Caco-2 (cell line): Measurements from ENCODE around the gene FARP1. TPM values are rescaled to one million over a fixed set of nuclear protein-coding genes. Genes with fewer than 3 reads are reported as not detected.

Source experiments
- BruUV-seq: library from RNA; stranded (reverse); fragments of 400-500 nt; replicated peaks from 2 replicates; lab custom pipeline; 2021; lab: Mats Ljungman, UMichigan
- CTCF ChIA-PET: fragments of 300-600 bp; sonication (Branson Sonifier 250); formaldehyde crosslinking; loops from one replicate; lab custom pipeline; 2022; ENCODE audit warnings: antibody characterized with exemption; lab: Charles Lee
- POLR2A ChIA-PET: fragments of 300-600 bp; sonication (Branson Sonifier 250); formaldehyde crosslinking; loops from one replicate; lab custom pipeline; 2022; ENCODE audit warnings: antibody characterized with exemption; lab: Charles Lee
- DNase-seq, 2 experiments: peaks; one replicate each; pipeline versions ENCODE4 v3.0.0 to v3.0.0-alpha.2; 2020 to 2022
- H3K27me3 ChIP-seq: replicated peaks from 2 replicates; pipeline ENCODE4 v1.6.0; 2011; ENCODE audit warnings: low read length; ENCODE audit not compliant: control insufficient read depth, insufficient read depth
- H3K36me3 ChIP-seq: 2 replicates; pipeline ENCODE4 v1.5.1; 2011; ENCODE audit warnings: low read length; ENCODE audit not compliant: control insufficient read depth, insufficient read depth
- H3K4me1 ChIP-seq: fragments of 250-450 bp; sonication (Bioruptor Pico); 2 replicates; pipeline ENCODE4 v1.5.1; 2020; ENCODE audit warnings: mild to moderate bottlenecking
- H3K4me3 ChIP-seq: 2 replicates; pipeline ENCODE4 v1.5.1; 2011; ENCODE audit warnings: low read depth, mild to moderate bottlenecking, control low read depth, low read length
- H3K9me3 ChIP-seq: fragments of 250-450 bp; sonication (Bioruptor Pico); 2 replicates; pipeline ENCODE4 v1.5.1; 2020; ENCODE audit warnings: mild to moderate bottlenecking, moderate library complexity
- H3K27ac Mint-ChIP-seq: one replicate; pipeline ENCODE4 v1.8.0; 2022; ENCODE audit warnings: mixed read lengths; ENCODE audit not compliant: unreplicated experiment
- H3K27me3 Mint-ChIP-seq: one replicate; pipeline ENCODE4 v1.8.0; 2022; ENCODE audit warnings: mixed read lengths; ENCODE audit not compliant: insufficient read depth, unreplicated experiment
- H3K36me3 Mint-ChIP-seq: one replicate; pipeline ENCODE4 v1.8.0; 2022; ENCODE audit warnings: mild to moderate bottlenecking, mixed read lengths; ENCODE audit not compliant: insufficient read depth, unreplicated experiment
- H3K4me1 Mint-ChIP-seq: one replicate; pipeline ENCODE4 v1.8.0; 2022; ENCODE audit warnings: low read depth, mixed read lengths; ENCODE audit not compliant: unreplicated experiment
- H3K4me3 Mint-ChIP-seq: one replicate; pipeline ENCODE4 v1.8.0; 2022; ENCODE audit warnings: mild to moderate bottlenecking, moderate library complexity, mixed read lengths; ENCODE audit not compliant: unreplicated experiment
- H3K9me3 Mint-ChIP-seq: one replicate; pipeline ENCODE4 v1.8.0; 2022; ENCODE audit warnings: mixed read lengths; ENCODE audit not compliant: unreplicated experiment
- intact Hi-C: fragments of 100-400 bp; cut with micrococcal nuclease; formaldehyde crosslinking; loops from one replicate; pipeline ENCODE4 v1.10.0; 2022; ENCODE audit not compliant: unreplicated experiment
- total RNA-seq: library from RNA; stranded (reverse); gene quantifications from 2 replicates; pipeline ENCODE4 v1.2.3, GENCODE V29; 2022
- TF ChIP-seq, protein P1 (sequence below), 2 experiments: fragments of 200-600 bp in 1 of 2; IDR thresholded peaks; 1 replicate in 1 of 2; 2 replicates in 1 of 2; pipeline versions ENCODE4 v1.5.1 to v1.8.0; 2011 to 2022; ENCODE audit warnings: antibody characterized with exemption in 1 of 2, control low read depth in 1 of 2, inconsistent platforms in 1 of 2, low read depth in 1 of 2, low read length in 1 of 2, mild to moderate bottlenecking in 1 of 2, moderate library complexity in 1 of 2; ENCODE audit not compliant: insufficient read depth in 1 of 2, severe bottlenecking in 1 of 2, unreplicated experiment in 1 of 2

Gene FARP1
- total RNA-seq, 1 experiment from 2014 or later = 189 TPM

DNA sequence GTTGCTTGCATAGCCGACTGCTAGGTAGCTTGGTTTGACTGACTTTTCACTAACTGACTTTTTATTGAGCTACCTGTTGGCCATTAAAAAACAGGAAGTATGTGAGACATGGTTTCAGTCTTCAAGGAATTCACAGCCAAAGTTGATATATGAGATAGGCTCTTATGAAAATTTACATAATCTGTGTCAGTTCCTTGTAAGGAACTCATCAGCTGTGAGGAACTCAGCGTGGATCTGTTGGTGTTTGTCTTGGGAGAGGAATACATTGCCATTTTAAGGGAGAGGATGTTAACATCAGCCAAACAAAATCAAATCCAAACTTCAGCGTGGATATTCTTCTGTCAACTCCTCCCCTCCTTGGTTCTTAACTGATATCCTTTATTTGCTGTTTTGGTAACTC, 32.1 kb downstream of the FARP1 start:
- DNase-seq = no peak
- peaks cover 1% of the 10 kb centered on the region for H3K36me3 ChIP-seq
- H3K4me3 ChIP-seq = no peak overlapping the region
- Mint-ChIP-seq H3K4me1 (peaks cover 36% of the 10 kb centered on the region), H3K27ac (no peak overlapping the region), H3K9me3 (no peaks in the 10 kb centered on the region), H3K36me3 (peaks cover 17% of the 10 kb centered on the region), H3K4me3 (no peak overlapping the region), H3K27me3 (no peaks in the 10 kb centered on the region)
- no TSS peak for BruUV-seq
- intact Hi-C loops = loop anchor here (10.0 kb wide), 1 partner anchor 90 kb away; no protein-coding TSS in a partner anchor
- TF ChIP-seq, protein P1, sequence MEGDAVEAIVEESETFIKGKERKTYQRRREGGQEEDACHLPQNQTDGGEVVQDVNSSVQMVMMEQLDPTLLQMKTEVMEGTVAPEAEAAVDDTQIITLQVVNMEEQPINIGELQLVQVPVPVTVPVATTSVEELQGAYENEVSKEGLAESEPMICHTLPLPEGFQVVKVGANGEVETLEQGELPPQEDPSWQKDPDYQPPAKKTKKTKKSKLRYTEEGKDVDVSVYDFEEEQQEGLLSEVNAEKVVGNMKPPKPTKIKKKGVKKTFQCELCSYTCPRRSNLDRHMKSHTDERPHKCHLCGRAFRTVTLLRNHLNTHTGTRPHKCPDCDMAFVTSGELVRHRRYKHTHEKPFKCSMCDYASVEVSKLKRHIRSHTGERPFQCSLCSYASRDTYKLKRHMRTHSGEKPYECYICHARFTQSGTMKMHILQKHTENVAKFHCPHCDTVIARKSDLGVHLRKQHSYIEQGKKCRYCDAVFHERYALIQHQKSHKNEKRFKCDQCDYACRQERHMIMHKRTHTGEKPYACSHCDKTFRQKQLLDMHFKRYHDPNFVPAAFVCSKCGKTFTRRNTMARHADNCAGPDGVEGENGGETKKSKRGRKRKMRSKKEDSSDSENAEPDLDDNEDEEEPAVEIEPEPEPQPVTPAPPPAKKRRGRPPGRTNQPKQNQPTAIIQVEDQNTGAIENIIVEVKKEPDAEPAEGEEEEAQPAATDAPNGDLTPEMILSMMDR (IDR thresholded peaks at IDR 0.05; ENCODE audit: insufficient read depth in 1 of 2, low read depth in 1 of 2, low read length in 1 of 2, severe bottlenecking in 1 of 2, unreplicated experiment in 1 of 2) = no peak
- H3K9me3 ChIP-seq = no peaks in the 10 kb centered on the region
- POLR2A ChIA-PET = no interaction called here
- CTCF ChIA-PET = no interaction called here
- peaks cover 60% of the 10 kb centered on the region for H3K4me1 ChIP-seq
- no peaks in the 10 kb centered on the region for H3K27me3 ChIP-seq

DNA sequence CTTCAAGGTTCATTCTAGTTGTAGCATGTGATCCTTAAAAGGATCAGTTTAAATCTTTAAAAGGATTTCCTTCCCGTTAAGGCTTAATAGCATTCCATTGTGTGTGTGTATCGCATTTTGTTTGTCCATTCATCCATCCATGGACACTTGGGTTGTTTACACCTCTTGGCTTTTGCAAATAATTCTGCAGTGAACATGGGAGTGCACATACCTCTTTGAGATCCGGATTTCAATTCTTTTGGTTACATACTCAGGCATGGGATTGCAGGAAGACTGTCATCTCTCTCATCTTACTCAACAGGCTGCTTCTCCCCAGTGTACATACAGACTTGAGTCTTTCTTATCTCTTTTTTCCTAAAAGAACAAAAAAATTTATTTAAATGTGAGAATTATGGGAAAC, 32.9 kb downstream of the FARP1 start:
- Histone ChIP-seq H3K9me3 (no peaks in the 10 kb centered on the region), H3K36me3 (peaks cover 1% of the 10 kb centered on the region), H3K27me3 (no peaks in the 10 kb centered on the region), H3K4me3 (no peak overlapping the region), H3K4me1 (peaks cover 56% of the 10 kb centered on the region)
- Mint-ChIP-seq H3K27me3 (no peaks in the 10 kb centered on the region), H3K4me3 (no peak overlapping the region), H3K4me1 (peaks cover 43% of the 10 kb centered on the region), H3K9me3 (no peaks in the 10 kb centered on the region), H3K27ac (no peak overlapping the region), H3K36me3 (peaks cover 17% of the 10 kb centered on the region)
- no peak for DNase-seq
- ChIA-PET POLR2A (no interaction called here), CTCF (interaction anchor here (0.7 kb wide), 1 partner anchor 142 kb away, joined by 3 read pairs; no protein-coding TSS in a partner anchor)
- intact Hi-C loops = loop anchor here (10.0 kb wide), 1 partner anchor 89 kb away; no protein-coding TSS in a partner anchor
- TF ChIP-seq, protein P1 (IDR thresholded peaks at IDR 0.05; ENCODE audit: insufficient read depth in 1 of 2, low read depth in 1 of 2, low read length in 1 of 2, severe bottlenecking in 1 of 2, unreplicated experiment in 1 of 2) = no peak
- BruUV-seq = no TSS peak

DNA sequence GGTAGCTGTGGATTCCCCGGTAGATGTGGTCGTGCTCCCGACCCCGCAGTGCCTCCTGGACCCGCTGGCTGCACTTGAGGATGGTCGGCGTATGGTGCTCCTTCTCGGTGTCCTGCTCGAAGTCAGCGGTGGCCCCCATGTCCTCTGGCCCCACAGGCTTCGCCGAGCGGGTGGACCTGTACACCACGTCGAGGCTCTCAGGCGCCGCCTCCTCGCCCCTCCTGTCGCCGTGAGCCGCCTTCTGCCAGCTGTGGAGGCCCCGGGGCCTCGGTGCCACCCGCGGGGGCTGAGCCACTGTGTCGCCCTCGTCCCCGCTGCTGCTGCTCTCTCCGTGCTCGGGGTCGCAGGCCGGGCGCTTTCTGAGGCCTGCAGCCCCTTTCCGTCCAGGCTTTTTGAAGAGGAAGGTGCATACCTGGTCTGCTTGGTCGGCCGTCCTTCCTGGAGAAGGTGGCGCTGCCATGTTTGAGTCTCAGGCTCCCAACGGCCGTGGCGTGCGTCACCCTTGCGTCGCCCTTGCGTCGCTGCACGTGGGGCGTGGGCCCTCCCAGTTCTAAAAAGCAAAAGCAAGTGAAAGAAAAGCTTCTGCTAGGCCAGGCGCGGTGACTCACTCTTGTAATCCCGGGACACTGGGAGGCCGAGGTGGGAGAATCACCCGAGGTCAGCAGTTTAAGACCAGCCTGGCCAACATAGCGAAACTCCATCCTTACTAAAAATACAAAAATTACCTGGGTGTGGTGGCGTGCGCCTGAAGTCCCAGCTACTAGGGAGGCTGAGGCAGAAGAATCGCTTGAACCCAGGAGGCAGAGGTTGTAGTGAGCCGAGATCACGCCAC, 34.1 kb downstream of the FARP1 start, which contains the start of gene RNF113B:
RNF113B (minus strand) TSS at position 493 of the 832 bp plus-strand sequence; CDS start at position 460, 33 bp downstream.
- TF ChIP-seq, protein P1 (IDR thresholded peaks at IDR 0.05; ENCODE audit: insufficient read depth in 1 of 2, low read depth in 1 of 2, low read length in 1 of 2, severe bottlenecking in 1 of 2, unreplicated experiment in 1 of 2) = no peak
- H3K4me1 Mint-ChIP-seq = peaks cover 37% of the 10 kb centered on the region
- H3K9me3 ChIP-seq = no peaks in the 10 kb centered on the region
- CTCF ChIA-PET = no interaction called here
- H3K4me3 Mint-ChIP-seq = no peak within 1 kb of the TSS
- no peaks in the 10 kb centered on the region for H3K27me3 ChIP-seq
- intact Hi-C loops = loop anchor here (10.0 kb wide), 1 partner anchor 88 kb away; no protein-coding TSS in a partner anchor
- peaks cover 44% of the 10 kb centered on the region for H3K4me1 ChIP-seq
- H3K36me3 Mint-ChIP-seq = peaks cover 17% of the 10 kb centered on the region
- no peak for DNase-seq
- peak within 1 kb of the TSS; percentile 58 for H3K27ac Mint-ChIP-seq
- no peaks in the 10 kb centered on the region for H3K9me3 Mint-ChIP-seq
- no TSS peak for BruUV-seq
- no peaks in the 10 kb centered on the region for H3K27me3 Mint-ChIP-seq
- POLR2A ChIA-PET = no interaction called here
- H3K36me3 ChIP-seq = peaks cover 1% of the 10 kb centered on the region
- no peak within 1 kb of the TSS for H3K4me3 ChIP-seq
